HG03521 (cell line): Measurements from ENCODE around the gene HID1.

Source experiments
- ATAC-seq: cut with Tn5 transposase; IDR thresholded peaks from one replicate; pipeline ENCODE4 v1.9.1; 2021; ENCODE audit warnings: mild to moderate bottlenecking, moderate library complexity; ENCODE audit not compliant: unreplicated experiment

The HID1 gene

DNA sequence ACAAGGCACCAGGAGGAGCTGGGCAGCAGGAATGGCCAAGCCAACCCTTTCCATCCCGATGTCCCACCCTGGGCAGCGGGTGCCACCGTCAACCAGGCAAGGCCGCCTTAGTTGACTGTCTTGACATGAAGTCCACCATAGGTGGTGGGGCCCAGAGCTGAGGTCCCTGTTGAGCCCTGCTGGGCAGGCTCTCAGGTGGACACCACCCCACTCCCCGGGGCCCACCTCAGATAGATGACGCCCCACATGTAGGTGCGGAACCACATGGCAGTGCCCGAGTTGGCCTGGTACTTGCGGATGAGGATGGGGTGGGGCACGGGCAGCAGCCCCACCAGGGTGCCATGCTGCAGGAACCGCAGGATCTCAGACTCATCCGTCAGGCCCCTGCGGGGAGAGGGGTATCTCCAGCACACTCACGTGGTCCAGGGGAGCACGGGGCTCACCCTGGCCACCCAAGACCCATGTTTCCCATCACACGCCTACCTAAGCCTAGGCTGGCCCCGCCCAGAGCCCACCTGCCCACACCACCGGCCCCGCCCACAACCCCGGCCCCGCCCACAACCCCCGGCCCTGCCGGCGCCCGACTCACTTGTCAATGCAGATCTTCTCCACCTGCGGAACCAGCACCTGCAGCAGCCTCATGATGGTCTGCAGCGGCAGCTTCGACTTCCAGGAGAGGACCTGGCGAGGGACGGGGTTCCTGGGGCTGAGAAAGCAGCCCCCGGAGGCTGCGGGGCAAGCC is 20.7 kb downstream of the HID1 start:
- ATAC-seq, result no peak

DNA sequence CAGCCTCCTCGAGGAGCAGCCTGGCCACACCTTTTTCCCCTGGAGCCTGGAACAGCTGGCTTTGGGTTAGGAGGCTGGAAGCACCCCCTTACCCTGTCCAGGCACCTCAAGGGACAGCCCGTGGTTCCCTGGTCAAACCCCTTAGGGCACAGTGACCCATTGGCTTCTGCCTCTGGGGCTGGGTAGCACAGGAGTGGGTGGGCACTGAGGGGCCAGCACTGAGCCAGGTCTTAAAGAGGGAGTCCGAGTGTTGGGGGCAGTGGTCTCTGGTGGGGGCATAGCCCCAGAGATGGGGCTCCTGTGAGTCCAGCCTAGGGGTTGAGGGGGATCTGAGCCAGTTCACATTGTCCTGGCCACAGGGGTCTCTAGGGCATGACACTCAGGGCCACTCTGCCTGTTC is 21.5 kb downstream of the HID1 start:
- ATAC-seq, result no peak

DNA sequence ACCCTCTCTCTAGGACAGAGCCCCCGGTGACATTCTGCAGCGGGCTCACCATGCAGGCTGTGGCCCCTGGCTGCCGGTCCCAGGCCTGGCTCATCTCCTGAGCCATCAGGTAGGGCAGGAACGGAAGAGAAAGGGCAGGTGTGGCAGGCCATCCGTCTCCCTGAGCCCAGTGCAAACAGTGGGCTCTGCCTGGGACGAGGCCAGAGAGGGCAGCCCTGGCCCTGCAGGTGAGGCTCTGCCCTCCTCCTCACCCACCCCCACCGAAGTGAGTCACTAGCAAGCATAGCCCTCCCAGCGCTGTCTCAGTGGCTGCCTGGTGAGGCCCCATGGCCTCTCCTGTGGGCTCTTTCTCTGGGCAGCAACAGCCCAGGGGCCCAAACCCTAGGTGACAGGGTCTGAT is 22.4 kb downstream of the HID1 start:
- ATAC-seq, result no peak

DNA sequence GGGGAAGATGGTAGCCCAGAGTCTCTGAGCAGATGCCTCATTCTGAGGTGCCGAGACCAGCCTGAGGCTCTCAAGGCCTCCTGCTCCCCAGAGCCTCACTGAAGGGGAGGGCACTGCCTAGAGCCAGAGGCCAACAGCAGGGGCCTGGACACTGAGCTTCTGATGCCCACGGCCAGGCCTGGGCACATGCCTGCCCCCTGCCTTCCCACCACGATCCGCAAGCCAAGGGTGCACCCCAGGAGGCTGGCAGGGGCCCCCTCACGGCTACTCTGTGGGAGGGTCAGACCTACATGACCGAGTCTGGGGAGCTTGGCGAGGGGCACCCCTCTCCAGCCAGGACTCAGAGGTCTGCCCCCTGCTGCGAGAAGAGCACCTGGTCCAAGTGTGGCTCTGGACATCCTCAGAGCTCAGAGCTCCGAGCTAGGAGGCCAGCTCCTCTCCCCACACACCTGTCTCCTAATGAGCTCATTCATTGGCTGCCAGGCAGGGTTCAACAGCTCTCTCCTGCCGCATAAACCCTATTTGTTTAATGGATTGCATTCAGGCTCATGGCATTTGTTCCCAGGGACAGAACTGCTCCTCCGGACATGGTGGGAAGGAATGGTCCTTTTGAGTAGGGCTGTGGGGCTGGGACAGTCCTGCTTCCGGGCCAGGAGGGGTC is 23.0 kb downstream of the HID1 start:
- ATAC-seq, result no peak

DNA sequence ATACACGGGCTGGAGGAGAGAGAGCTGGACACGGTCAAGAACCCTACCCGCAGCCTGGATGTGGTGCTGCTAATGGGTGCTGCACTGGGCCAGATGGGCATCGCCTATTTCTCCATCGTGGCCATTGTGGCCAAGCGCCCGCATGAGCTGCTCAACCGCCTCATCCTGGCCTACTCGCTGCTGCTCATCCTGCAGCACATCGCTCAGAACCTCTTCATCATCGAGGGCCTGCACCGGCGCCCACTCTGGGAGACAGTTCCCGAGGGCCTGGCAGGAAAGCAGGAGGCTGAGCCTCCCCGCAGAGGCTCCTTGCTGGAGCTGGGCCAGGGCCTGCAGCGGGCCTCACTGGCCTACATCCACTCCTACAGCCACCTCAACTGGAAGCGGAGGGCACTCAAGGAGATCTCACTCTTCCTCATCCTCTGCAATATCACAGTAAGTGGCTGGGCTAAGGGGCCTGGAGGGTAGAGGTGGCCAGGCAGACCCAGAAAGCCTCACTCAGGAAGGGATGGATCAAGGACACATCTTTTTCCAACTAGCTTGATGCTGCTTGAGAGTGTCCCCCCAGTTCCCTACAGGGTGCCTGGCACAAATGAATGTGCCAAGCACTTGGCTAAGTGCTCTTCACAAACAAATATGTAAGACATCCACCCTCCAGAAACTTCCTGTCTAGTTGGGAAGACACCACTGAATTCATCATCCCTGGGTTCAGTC is 25.4 kb downstream of the HID1 start:
- no peak for ATAC-seq

DNA sequence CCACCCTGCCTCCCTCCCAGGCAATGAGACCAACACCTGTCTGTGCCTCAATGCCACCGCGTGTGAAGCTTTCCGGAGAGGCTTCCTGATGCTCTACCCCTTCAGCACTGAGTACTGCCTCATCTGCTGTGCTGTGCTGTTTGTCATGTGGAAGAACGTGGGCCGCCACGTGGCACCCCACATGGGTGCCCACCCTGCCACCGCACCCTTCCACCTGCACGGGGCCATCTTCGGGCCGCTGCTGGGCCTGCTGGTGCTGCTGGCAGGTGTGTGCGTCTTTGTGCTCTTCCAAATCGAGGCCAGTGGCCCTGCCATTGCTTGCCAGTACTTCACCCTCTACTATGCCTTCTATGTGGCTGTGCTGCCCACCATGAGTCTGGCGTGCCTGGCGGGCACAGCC is 25.9 kb downstream of the HID1 start:
- no peak for ATAC-seq

DNA sequence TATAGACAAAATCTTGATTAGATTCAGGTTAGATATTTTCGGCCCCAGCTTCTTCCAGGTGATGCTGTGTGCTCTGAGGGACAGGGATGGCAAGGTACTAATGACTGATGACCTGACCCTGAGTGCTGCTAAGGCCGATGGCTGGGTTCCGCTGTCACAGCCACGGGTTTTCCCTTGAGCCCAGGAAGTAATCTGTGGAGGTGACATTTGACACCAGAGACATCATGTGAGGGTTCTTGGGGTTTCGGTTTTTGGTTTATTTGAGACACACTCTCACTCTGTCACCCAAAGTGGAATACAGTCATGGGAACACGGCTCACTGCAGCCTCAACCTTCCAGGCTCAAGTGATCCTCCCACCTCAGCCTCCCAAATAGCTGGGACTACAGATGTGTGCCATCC is 27.0 kb downstream of the HID1 start:
- no peak for ATAC-seq

DNA sequence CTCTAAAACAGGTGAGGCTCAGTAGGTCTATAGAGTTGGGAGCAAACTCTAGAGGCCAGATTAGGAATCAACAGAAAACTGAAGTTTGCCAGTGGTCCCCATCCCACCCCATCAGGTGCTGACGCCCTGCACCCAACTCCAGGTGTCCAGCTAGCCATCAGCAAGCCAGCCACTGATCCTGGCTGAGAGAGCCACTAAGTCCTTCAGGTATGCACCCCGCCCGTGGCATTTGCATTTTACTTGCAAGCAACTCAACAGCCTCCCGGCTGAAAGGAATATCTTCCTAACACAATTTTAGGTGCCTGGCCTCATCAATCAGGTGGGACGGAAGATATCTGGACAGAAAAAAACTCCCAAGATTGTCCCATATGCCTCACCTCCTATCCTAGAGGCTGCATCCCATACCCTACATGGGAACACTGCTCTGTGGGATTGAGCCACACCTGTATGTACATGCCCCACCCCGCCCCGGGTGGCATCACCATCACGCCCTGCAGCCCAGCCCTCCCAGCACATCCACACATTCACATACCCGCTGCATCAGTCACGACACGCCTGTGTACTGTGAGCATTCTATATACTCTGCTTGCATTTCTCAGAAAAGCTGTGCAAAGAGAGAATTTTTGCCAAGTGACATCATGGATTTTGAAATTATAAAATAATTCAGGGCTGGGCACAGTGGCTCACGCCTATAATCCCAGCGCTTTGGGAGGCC is 28.6 kb downstream of the HID1 start:
- ATAC-seq, result no peak

DNA sequence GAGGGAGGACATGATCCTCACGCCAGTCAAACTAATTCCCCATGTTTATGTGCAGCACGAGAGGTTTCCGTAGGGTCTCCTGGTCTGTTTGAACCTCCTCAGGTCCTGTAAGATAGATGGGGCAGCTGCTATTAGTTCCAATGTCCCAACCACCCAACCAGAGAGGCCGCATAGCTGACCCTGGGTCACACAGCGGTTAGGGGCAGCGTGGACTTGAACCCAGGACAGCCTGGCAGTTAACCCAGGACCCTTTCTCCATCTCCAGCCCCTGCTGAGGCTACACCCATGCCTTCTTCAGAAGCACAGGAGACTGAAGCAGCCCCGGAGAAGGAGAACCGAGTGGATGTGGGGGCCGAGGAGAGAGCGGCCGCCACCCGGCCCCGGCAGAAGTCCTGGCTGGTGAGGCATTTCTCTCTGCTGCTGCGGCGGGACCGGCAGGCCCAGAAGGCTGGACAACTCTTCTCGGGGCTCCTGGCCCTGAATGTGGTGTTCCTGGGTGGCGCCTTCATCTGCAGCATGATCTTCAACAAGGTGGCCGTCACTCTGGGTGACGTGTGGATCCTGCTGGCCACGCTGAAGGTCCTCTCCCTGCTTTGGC is 31.3 kb downstream of the HID1 start:
- no peak for ATAC-seq

DNA sequence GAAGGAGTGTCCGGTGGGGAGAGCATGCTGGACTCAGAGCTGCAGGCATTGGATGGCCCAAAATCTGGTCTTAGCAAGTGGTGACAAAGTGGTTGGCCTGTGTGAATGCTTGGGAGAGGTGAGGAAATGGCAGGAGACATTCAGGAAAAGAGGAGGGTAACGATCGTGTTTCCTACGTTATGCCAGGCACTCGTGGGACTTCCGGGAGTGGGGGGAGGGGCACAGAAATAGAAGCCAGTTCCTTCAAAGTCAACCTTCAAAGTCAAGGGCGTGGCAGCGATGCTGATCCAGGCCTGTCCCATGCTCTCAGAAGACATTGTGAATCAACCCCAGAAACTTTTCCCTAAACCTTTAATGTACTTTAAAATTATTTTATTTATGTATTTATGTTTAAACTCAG is 33.0 kb downstream of the HID1 start:
- no peak for ATAC-seq

DNA sequence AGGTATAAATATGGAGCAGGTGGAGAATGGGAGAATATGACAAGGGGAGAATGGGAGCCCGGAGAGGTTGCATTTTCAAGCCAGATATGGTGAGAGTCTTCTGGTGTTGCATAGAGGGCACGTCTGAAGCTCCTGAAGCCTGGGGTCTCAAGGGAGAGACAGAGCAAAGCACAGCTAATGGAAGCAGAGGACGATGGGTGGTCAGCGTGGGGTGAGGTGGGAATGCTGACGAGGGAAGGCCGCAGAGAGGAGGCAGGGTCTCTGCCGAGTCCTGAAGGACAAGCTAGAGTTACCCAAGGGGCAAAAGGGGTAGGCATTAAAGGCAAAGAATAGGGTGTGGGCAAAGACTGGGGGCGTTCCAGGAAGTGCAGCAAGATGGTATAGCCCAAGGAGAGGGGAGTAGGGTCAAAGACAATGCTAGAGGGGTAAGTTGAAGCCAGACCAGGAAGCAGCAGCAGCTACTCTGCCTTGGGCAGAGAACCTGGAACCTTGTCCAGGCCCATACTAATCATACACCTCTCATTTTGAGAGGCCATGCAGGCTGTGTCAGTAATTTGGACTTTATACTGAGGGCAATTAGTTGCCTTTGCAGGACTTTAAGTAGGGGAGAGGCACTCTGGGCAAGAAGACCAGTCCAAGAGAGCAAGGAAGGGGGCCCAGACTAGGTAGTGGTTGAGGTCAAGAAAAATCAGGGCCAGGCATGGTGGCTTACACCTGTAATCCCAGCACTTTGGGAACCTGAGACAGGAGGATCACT is 34.2 kb downstream of the HID1 start:
- ATAC-seq, result no peak

DNA sequence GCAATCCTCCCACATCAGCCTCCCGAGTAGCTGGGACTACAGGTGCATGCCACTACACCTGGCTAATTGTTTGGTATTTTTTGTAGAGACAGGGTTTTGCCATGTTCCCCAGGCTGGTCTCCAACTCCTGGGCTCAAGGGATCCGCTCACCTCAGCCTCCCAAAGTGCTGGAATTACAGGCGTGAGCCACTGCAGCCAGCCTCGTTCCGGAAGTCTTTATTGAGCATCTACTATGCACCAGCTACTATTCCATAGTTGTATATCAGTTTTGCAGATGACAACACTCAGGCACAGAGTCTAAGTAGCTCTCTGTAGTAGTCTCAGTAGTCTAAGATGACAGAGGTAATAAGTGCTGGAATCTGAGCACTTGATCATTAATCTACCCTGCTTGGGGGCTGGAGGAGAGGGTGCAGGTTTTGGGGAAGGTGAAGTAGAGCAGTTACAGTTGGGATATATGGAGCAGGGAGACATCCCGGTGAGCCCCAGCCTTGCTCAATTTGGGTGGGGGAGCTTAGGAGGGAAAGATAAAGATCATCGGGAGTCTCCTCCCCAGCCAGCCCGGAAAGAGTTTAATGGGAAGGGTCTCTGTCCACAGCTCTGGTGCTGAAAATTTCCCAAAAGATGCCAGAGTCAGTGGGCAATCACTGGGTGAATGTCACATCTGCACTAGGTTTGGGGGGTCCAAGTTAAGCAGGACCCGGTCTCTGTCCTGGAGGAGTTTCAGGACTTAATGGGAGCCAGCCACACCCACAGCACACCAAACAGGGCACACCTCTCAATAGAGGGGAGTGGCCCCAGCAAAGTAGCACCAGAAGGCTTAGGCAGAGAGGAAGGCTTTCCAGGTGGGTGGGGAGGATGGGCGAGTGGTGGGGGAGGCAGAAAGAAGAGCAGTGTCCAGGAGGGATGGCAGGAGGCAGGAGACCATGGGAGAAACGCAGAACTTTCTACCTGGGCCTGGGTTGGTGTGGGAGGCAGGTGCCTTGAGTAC is 35.2 kb downstream of the HID1 start:
- no peak for ATAC-seq

DNA sequence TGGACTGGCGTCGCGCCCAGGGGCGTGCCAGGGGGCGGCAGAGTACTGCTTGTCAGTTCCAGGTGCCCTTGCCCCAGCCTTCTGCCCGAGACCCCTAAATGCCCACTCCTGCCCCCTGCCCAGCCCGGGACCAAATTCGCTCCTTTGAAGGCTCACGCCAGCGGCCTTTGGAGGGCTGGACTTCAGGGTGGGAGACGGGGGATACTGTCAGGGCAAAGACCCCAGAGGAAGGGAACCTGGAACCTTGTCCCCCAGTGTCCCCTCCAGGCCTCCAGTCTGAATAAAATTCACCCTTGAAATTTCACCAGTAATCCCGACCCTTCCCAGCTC is 36.1 kb downstream of the HID1 start:
- no peak for ATAC-seq

DNA sequence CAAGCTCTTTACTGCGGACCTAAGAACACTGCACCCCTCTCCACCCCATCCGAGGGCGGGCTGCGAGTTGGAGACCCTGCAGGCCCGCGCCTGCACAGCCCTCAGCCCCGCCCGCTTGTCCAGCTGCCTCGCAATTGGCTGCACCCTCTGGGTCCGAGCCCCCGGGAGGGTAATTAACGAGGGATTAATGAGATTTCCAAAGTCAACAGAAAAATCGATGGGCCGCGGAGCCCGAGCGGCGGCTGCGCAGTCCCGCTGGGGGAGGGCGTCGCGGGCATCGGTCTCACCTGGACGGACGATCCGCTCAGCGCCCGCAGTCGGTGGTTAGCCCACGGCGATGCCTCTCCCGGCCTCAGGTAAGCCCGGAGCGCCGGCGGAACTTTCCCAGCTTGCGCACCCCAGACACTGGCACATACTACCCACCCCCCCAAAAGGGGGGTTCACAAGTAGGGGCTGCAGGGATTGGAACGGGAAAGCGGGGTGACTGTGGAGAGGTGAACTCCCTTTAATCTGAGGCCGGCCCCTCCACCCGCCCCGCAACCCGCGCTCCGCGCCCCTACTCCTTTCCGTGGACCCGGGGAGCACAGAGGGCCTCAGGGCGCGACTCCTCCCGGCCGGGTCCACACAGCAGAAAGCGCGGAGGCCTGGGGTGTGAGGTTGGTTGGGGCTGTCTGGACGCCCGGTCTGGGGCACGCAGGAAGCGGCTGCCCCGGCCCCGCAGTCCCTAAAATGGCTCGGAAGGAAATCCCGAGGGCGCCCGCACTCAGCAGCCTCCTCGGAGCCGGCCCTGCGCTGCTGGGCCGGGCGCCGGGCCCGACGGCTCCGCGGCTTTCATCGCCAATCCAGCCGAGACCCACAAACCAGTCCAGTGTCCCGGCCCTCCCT is 36.7 kb downstream of the HID1 start, which contains the start of gene OTOP3:
OTOP3 (plus strand) TSS at position 314 of the 885 bp plus-strand sequence; CDS start at position 338, 24 bp downstream.
- ATAC-seq, result no peak

DNA sequence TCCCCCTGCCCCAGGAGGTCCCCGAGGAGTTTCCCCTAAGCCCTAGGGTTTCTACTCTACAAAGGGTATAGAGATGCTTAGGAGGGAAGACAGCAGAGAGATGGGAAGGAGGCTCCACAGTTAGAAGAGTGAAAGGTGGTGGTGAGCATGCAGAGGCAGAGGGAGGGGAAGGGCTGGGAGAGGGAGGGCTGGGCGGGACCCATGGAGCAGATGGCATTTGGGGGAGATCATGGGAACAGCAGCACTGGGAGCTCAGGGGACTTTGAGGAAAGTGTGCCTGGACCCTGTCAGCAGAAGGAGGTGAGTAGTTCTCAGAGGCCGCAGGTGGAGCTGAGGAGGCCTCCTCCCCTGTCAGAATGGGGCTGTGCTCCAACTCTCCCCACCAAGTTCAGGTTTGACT is 37.5 kb downstream of the HID1 start:
- no peak for ATAC-seq

DNA sequence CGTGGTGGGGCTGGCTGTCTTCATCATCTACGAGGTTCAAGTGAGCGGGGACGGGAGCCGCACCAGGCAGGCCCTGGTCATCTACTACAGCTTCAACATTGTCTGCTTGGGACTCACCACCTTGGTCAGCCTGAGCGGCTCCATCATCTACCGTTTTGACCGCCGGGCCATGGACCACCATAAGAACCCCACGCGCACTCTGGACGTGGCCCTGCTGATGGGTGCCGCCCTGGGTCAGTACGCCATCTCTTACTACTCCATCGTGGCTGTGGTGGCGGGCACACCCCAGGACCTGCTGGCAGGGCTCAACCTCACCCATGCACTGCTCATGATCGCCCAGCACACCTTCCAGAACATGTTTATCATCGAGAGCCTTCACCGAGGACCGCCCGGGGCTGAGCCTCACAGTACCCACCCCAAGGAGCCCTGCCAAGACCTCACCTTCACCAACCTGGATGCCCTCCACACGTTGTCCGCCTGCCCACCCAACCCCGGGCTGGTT is 42.0 kb downstream of the HID1 start:
- no peak for ATAC-seq

DNA sequence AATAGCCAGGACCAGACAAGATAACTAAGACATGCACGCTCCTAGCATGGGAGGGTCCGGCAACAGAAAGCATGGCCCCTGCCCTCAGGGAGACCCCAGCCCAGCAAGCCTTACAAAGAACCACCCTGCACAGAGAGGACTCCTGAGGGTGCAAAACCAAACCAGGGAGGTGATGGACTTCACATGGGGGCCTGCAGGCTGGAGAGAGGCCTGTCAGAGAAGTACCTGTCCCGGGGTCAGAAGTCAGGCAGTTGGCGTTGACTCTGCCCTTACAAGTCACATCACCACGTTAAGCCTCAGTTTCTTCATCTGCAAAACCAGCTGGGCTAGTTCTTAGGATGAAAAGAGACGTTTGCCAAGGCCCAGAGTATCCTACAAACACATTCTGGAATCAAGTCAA is 43.8 kb downstream of the HID1 start:
- no peak for ATAC-seq

DNA sequence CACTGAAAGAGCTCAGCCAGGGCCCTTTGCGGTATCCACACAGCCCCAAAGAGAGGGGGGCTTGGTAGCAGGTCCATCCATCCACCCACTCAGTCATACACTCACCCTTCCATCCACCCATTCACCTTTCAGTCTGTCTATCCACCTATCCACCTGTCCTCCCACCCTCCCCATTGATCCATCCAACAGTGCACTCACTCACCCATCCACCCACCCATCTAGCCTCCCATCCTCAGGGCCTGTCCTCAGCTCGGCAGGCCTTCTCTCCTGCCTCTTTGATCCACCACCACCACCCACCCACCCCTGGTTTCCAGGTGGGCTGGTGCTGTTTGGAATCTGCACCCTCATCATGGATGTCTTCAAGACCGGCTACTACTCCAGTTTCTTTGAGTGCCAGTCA is 47.3 kb downstream of the HID1 start:
- no peak for ATAC-seq
